Neural cell (in vitro differentiated cells): Measurements from ENCODE around the gene B3GALT4. TPM values are rescaled to one million over a fixed set of nuclear protein-coding genes. Genes with fewer than 3 reads are reported as not detected.

Experiments used
- H2AFZ ChIP-seq: fragments of 200-600, 300-800 bp; sonication (generic), shearing (Covaris generic); 2 replicates; pipeline ENCODE4 v1.6.0; 2014; ENCODE audit warnings: low read depth, mild to moderate bottlenecking, antibody characterized with exemption, low read length, moderate library complexity
- H3F3A ChIP-seq: fragments of 200-600 bp; shearing (Covaris generic); 2 replicates; pipeline ENCODE4 v1.6.1; 2016; ENCODE audit warnings: mild to moderate bottlenecking, moderate library complexity, mixed read lengths, antibody characterized with exemption, low read length; ENCODE audit not compliant: insufficient read depth, poor library complexity, severe bottlenecking
- H3K27ac ChIP-seq: fragments of 200-600, 300-800 bp; sonication (generic), shearing (Covaris generic); 2 replicates; pipeline ENCODE4 v1.5.1; 2014; ENCODE audit warnings: mild to moderate bottlenecking, low read length, moderate library complexity
- H3K27me3 ChIP-seq: fragments of 300-800, 200-600 bp; sonication (generic), shearing (Covaris generic); 2 replicates; pipeline ENCODE4 v1.6.0; 2014; ENCODE audit warnings: mild to moderate bottlenecking, low read depth, low read length, moderate library complexity; ENCODE audit not compliant: insufficient read depth
- H3K36me3 ChIP-seq: fragments of 300-800, 200-600 bp; sonication (generic), shearing (Covaris generic); 2 replicates; pipeline ENCODE4 v1.5.1; 2014; ENCODE audit warnings: mild to moderate bottlenecking, antibody characterized with exemption, low read length, moderate library complexity; ENCODE audit not compliant: insufficient read depth
- H3K4me2 ChIP-seq: fragments of 300-800, 200-600 bp; sonication (generic), shearing (Covaris generic); 2 replicates; pipeline ENCODE4 v1.6.0; 2014; ENCODE audit warnings: mild to moderate bottlenecking, low read length
- H3K4me3 ChIP-seq: fragments of 300-800, 200-600 bp; sonication (generic), shearing (Covaris generic); 2 replicates; pipeline ENCODE4 v1.5.1; 2014; ENCODE audit warnings: mild to moderate bottlenecking, low read length, moderate library complexity
- H3K79me2 ChIP-seq: fragments of 200-600 bp; shearing (Covaris generic); replicated peaks from 2 replicates; pipeline ENCODE4 v1.6.0; 2014; ENCODE audit warnings: mild to moderate bottlenecking, low read length, moderate library complexity; ENCODE audit not compliant: insufficient read depth
- H3K9ac ChIP-seq: fragments of 300-800, 200-600 bp; sonication (generic), shearing (Covaris generic); 2 replicates; pipeline ENCODE4 v1.6.1; 2016; ENCODE audit warnings: mild to moderate bottlenecking, low read length, mixed read lengths
- H3K9me2 ChIP-seq: fragments of 200-600 bp; shearing (Covaris generic); 2 replicates; pipeline ENCODE4 v1.6.1; 2016; ENCODE audit warnings: mild to moderate bottlenecking, low read length, mixed read lengths; ENCODE audit not compliant: insufficient read depth
- H3K9me3 ChIP-seq: fragments of 200-600, 300-800 bp; sonication (generic), shearing (Covaris generic); 2 replicates; pipeline ENCODE4 v1.6.1; 2016; ENCODE audit warnings: mild to moderate bottlenecking, mixed run types, low read length, moderate library complexity, mixed read lengths
- H4K20me1 ChIP-seq: fragments of 200-600 bp; shearing (Covaris generic); 2 replicates; pipeline ENCODE4 v1.6.1; 2016; ENCODE audit warnings: mild to moderate bottlenecking, mixed run types; ENCODE audit not compliant: insufficient read depth
- CTCF ChIP-seq: fragments of 450-650 bp; IDR thresholded peaks from 2 replicates; pipeline ENCODE4 v1.5.1; 2014; ENCODE audit warnings: antibody characterized with exemption, mild to moderate bottlenecking, moderate library complexity; ENCODE audit not compliant: poor library complexity, severe bottlenecking
- EP300 ChIP-seq: fragments of 450-650 bp; conservative IDR thresholded peaks from 2 replicates; pipeline ENCODE4 v1.6.1; 2014; ENCODE audit warnings: antibody characterized with exemption, mild to moderate bottlenecking, moderate library complexity; ENCODE audit not compliant: poor library complexity, severe bottlenecking
- EZH2 ChIP-seq: fragments of 200-600, 300-800 bp; shearing (Covaris generic), sonication (generic); IDR thresholded peaks from 2 replicates; pipeline ENCODE4 v1.6.1; 2014; ENCODE audit warnings: antibody characterized with exemption, low read length, borderline replicate concordance, mild to moderate bottlenecking; ENCODE audit not compliant: insufficient read depth, poor library complexity, severe bottlenecking
- MXI1 ChIP-seq: fragments of 450-650 bp; conservative IDR thresholded peaks from 2 replicates; pipeline ENCODE4 v1.6.1; 2014; ENCODE audit warnings: antibody characterized with exemption, mild to moderate bottlenecking; ENCODE audit not compliant: poor library complexity, severe bottlenecking
- POLR2AphosphoS5 ChIP-seq: IDR thresholded peaks from 2 replicates; pipeline ENCODE4 v1.6.1; 2012
- RAD21 ChIP-seq: fragments of 450-650 bp; conservative IDR thresholded peaks from 2 replicates; pipeline ENCODE4 v1.6.1; 2014; ENCODE audit warnings: antibody characterized with exemption, mild to moderate bottlenecking, moderate library complexity
- REST ChIP-seq: IDR thresholded peaks from 2 replicates; pipeline ENCODE4 v1.6.1; 2012; ENCODE audit warnings: borderline replicate concordance
- SMC3 ChIP-seq: fragments of 450-650 bp; conservative IDR thresholded peaks from 2 replicates; pipeline ENCODE4 v1.6.1; 2014; ENCODE audit warnings: antibody characterized with exemption, mild to moderate bottlenecking, moderate library complexity; ENCODE audit not compliant: poor library complexity
- TAF1 ChIP-seq: IDR thresholded peaks from 2 replicates; pipeline ENCODE4 v1.6.1; 2012; ENCODE audit warnings: low read depth
- polyA plus RNA-seq: library from polyadenylated mRNA; depleted of rRNA; stranded (reverse); fragments of >200 nt; gene quantifications from 2 replicates; pipeline ENCODE4 v1.2.3, GENCODE V29; 2014

The B3GALT4 gene
- polyA plus RNA-seq, 1 donor from 2014 or later, result 2.5 TPM

- H3F3A ChIP-seq, result no peaks in the 10 kb centered on the region
- H3K79me2 ChIP-seq, result peaks cover 11% of the 10 kb centered on the region
- no peak overlapping the region for H3K4me3 ChIP-seq
- no peaks in the 10 kb centered on the region for H3K36me3 ChIP-seq
- no peak overlapping the region for H2AFZ ChIP-seq
- no peak overlapping the region for H3K9ac ChIP-seq
- no peaks in the 10 kb centered on the region for H3K9me2 ChIP-seq
- H3K27me3 ChIP-seq, result no peaks in the 10 kb centered on the region
- no peaks in the 10 kb centered on the region for H4K20me1 ChIP-seq
- no peaks in the 10 kb centered on the region for H3K9me3 ChIP-seq
- no peak overlapping the region for H3K27ac ChIP-seq
- TF ChIP-seq REST, result no peak
- H3K4me2 ChIP-seq, result no peak overlapping the region
Observed at GRCh38 chr6:33294086-33294823, 17.3 kb downstream of the B3GALT4 start.

GRCh38 chr6:33295621-33296369 is 18.9 kb downstream of the B3GALT4 start:
- H3K27me3 ChIP-seq, result no peaks in the 10 kb centered on the region
- no peak overlapping the region for H2AFZ ChIP-seq
- no peaks in the 10 kb centered on the region for H3K36me3 ChIP-seq
- H3K9ac ChIP-seq, result no peak overlapping the region
- H3K4me3 ChIP-seq, result no peak overlapping the region
- H3F3A ChIP-seq, result no peaks in the 10 kb centered on the region
- no peaks in the 10 kb centered on the region for H3K9me2 ChIP-seq
- H3K27ac ChIP-seq, result no peak overlapping the region
- TF ChIP-seq EZH2 (no peak), CTCF (no peak), RAD21 (no peak), MXI1 (no peak), SMC3 (no peak), REST (no peak), POLR2AphosphoS5 (no peak), TAF1 (no peak), EP300 (no peak)
- H3K9me3 ChIP-seq, result no peaks in the 10 kb centered on the region
- H3K4me2 ChIP-seq, result no peak overlapping the region
- H3K79me2 ChIP-seq, result peaks cover 2% of the 10 kb centered on the region
- no peaks in the 10 kb centered on the region for H4K20me1 ChIP-seq
